Hepatocyte (in vitro differentiated cells): ENCODE measurements around the gene EFCAB6. TPM values are rescaled to one million over a fixed set of nuclear protein-coding genes. Genes with fewer than 3 reads are reported as not detected.

Experiments used
- DNase-seq: peaks from one replicate; pipeline ENCODE4 v3.0.0-alpha.2; 2016; ENCODE audit warnings: low spot score
- H2AFZ ChIP-seq: fragments of 200-600 bp; sonication (generic); 2 replicates; pipeline ENCODE4 v1.6.0; 2016; ENCODE audit warnings: antibody characterized with exemption, mild to moderate bottlenecking
- H3K27ac ChIP-seq: fragments of 200-600 bp; sonication (generic); 2 replicates; pipeline ENCODE4 v1.5.1; 2016; ENCODE audit warnings: mild to moderate bottlenecking
- H3K27me3 ChIP-seq: fragments of 200-600 bp; sonication (generic); 2 replicates; pipeline ENCODE4 v1.6.1; 2016
- H3K36me3 ChIP-seq: fragments of 200-600 bp; sonication (generic); replicated peaks from 2 replicates; pipeline ENCODE4 v1.5.1; 2016; ENCODE audit warnings: low read depth; ENCODE audit not compliant: insufficient read depth
- H3K4me1 ChIP-seq: fragments of 200-600 bp; sonication (generic); 2 replicates; pipeline ENCODE4 v1.5.1; 2016; ENCODE audit warnings: mild to moderate bottlenecking, moderate library complexity; ENCODE audit not compliant: insufficient read depth
- H3K4me2 ChIP-seq: fragments of 200-600 bp; sonication (generic); 2 replicates; pipeline ENCODE4 v1.6.0; 2016
- H3K4me3 ChIP-seq: fragments of 200-600 bp; sonication (generic); 2 replicates; pipeline ENCODE4 v1.5.1; 2016; ENCODE audit warnings: mild to moderate bottlenecking
- H3K79me2 ChIP-seq: fragments of 200-600 bp; sonication (generic); 2 replicates; pipeline ENCODE4 v1.6.0; 2017; ENCODE audit warnings: mild to moderate bottlenecking
- H3K9me2 ChIP-seq: fragments of 200-600 bp; sonication (generic); replicated peaks from 2 replicates; pipeline ENCODE4 v1.6.0; 2017; ENCODE audit warnings: mild to moderate bottlenecking; ENCODE audit not compliant: insufficient read depth
- H3K9me3 ChIP-seq: fragments of 200-600 bp; sonication (generic); 2 replicates; pipeline ENCODE4 v1.5.1; 2016; ENCODE audit warnings: low read depth, mild to moderate bottlenecking
- H4K20me1 ChIP-seq: fragments of 200-600 bp; sonication (generic); 2 replicates; pipeline ENCODE4 v1.6.0; 2016; ENCODE audit warnings: mild to moderate bottlenecking; ENCODE audit not compliant: insufficient read depth, poor library complexity, severe bottlenecking
- CTCF ChIP-seq: fragments of 200-600 bp; sonication (generic); IDR thresholded peaks from 2 replicates; pipeline ENCODE4 v1.5.1; 2016; ENCODE audit warnings: antibody characterized with exemption, mild to moderate bottlenecking; ENCODE audit not compliant: poor library complexity
- EZH2 ChIP-seq: fragments of 200-600 bp; sonication (generic); IDR thresholded peaks from 2 replicates; pipeline ENCODE4 v1.6.1; 2016; ENCODE audit warnings: antibody characterized with exemption, mild to moderate bottlenecking, borderline replicate concordance
- EZH2phosphoT487 ChIP-seq: fragments of 200-600 bp; sonication (generic); IDR thresholded peaks from one replicate; pipeline ENCODE4 v1.6.1; 2018; ENCODE audit warnings: antibody characterized with exemption, mild to moderate bottlenecking, low read depth, moderate library complexity; ENCODE audit not compliant: unreplicated experiment, severe bottlenecking
- WGBS: methylation state at CpG from one replicate; pipeline ENCODE4 v1.1.6; 2016; ENCODE audit warnings: low lambda C conversion rate; ENCODE audit errors: missing lambda C conversion rate; 5-methylcytosine and 5-hydroxymethylcytosine counted together
- polyA plus RNA-seq: library from polyadenylated mRNA; unstranded; fragments of >200 nt; fragmentation: Nextera tagmentation; extraction: Ambion mirVana; gene quantifications from 2 replicates; pipeline ENCODE4 v1.2.1, GENCODE V29; 2016
- total RNA-seq: library from RNA; depleted of rRNA; stranded (reverse); fragments of >200 nt; gene quantifications from 2 replicates; pipeline ENCODE4 v1.2.3, GENCODE V29; 2014

Gene EFCAB6
- total and polyA plus RNA-seq, 2 experiments from 2014 or later: 0.59 to 2.1 TPM

DNA sequence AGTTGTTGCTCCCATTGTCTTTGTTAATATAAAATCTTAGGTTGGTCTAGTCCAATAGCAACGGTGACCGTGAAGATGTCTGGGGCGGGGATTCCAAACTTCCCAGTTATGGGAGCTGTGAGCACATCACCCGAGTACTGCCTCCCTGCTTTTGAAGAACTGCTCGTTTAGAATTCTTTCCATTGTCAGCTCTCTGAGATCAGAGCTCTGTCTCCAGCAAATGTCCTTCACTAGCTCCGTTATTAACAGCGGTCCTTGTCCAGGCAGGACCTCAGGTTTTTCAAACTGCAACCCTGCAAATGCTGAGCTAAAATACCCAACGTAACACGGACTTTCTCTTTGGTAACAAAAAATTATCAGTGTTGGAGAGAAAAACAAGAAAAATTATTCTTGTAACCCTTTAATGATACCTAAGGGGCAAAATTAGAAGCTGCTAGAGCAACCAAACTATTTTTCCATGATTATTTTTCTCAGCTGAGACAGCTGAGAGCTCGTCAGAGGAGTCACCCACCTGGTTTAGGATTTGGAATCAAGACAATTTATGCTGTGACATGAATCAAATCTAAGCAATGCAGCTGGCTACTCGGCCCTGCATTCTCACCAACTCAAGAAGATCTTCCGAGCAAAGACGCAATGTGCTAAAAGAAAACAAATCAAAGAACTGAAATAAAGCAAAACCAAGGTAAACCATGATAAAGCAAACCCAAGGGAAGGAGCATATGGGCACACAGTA, 15.1 kb upstream of the EFCAB6 start:
- peaks cover 8% of the 10 kb centered on the region for H3K4me1 ChIP-seq
- 75% methylated on average over 13 of the region's 13 CpGs for WGBS
- DNase-seq: no peak
- H3K36me3 ChIP-seq: no peaks in the 10 kb centered on the region
- H3K27me3 ChIP-seq: no peaks in the 10 kb centered on the region
- peak overlapping the region; percentile 61 for H3K27ac ChIP-seq
- H2AFZ ChIP-seq: no peak overlapping the region
- no peaks in the 10 kb centered on the region for H3K9me2 ChIP-seq
- H4K20me1 ChIP-seq: no peaks in the 10 kb centered on the region
- TF ChIP-seq EZH2 (no peak), CTCF (no peak), EZH2phosphoT487 (no peak)
- H3K4me2 ChIP-seq: peak overlapping the region; percentile 59
- H3K79me2 ChIP-seq: no peaks in the 10 kb centered on the region
- no peaks in the 10 kb centered on the region for H3K9me3 ChIP-seq
- no peak overlapping the region for H3K4me3 ChIP-seq

GRCh38 chr22:43826142-43827002, 14.3 kb upstream of the EFCAB6 start:
- no peak for TF ChIP-seq EZH2phosphoT487
- TF ChIP-seq EZH2: no peak
- peak; percentile 41 for TF ChIP-seq CTCF
- WGBS: 59% methylated on average over 16 of the region's 16 CpGs
- Histone ChIP-seq H3K4me1 (peaks cover 8% of the 10 kb centered on the region), H4K20me1 (no peaks in the 10 kb centered on the region), H3K4me3 (no peak overlapping the region), H3K27me3 (no peaks in the 10 kb centered on the region), H3K36me3 (no peaks in the 10 kb centered on the region), H3K4me2 (peak overlapping the region; percentile 59), H2AFZ (no peak overlapping the region), H3K9me2 (no peaks in the 10 kb centered on the region), H3K79me2 (no peaks in the 10 kb centered on the region), H3K27ac (peak overlapping the region; percentile 61), H3K9me3 (no peaks in the 10 kb centered on the region)
- DNase-seq: peak; percentile 75

DNA sequence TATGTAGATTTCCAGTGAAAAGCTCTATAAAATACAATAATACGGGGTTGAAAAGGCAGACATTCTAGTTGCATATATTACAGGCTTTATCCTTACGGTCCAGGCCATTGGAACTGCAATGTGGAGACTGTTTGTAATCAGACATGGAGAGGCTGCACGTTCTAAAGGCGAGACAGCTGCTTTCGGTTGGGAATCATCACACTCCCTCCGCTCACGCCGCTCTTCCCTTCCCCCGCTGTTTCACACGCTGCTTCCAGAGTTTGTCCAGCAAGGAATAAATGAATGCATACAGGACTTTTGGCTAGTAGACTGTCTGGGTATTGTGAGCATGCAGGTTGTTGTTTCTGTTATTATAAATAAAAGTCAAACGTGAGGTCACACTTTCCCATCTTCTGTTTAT, 13.5 kb upstream of the EFCAB6 start:
- Histone ChIP-seq H3K36me3 (no peaks in the 10 kb centered on the region), H3K79me2 (no peaks in the 10 kb centered on the region), H2AFZ (no peak overlapping the region), H3K9me3 (no peaks in the 10 kb centered on the region), H3K4me2 (no peak overlapping the region), H4K20me1 (no peaks in the 10 kb centered on the region), H3K27me3 (no peaks in the 10 kb centered on the region), H3K4me1 (peaks cover 8% of the 10 kb centered on the region), H3K27ac (no peak overlapping the region), H3K9me2 (no peaks in the 10 kb centered on the region), H3K4me3 (no peak overlapping the region)
- 90% methylated on average over 11 of the region's 11 CpGs for WGBS
- DNase-seq: no peak
- TF ChIP-seq EZH2phosphoT487 (no peak), CTCF (no peak), EZH2 (no peak)
